GM18873 (cell line): ENCODE measurements around the gene MARCKSL1.
"Not testable (repeated sequence)": the region's sequence is repeated elsewhere in the genome, so short reads cannot be mapped to it uniquely, and the experiment has no call there.

Experiments
- ATAC-seq: cut with Tn5 transposase; IDR thresholded peaks from one replicate; pipeline ENCODE4 v1.9.1; 2021; ENCODE audit warnings: mild to moderate bottlenecking, moderate library complexity, moderate number of reproducible peaks; ENCODE audit not compliant: unreplicated experiment, low FRiP score

Gene MARCKSL1

DNA sequence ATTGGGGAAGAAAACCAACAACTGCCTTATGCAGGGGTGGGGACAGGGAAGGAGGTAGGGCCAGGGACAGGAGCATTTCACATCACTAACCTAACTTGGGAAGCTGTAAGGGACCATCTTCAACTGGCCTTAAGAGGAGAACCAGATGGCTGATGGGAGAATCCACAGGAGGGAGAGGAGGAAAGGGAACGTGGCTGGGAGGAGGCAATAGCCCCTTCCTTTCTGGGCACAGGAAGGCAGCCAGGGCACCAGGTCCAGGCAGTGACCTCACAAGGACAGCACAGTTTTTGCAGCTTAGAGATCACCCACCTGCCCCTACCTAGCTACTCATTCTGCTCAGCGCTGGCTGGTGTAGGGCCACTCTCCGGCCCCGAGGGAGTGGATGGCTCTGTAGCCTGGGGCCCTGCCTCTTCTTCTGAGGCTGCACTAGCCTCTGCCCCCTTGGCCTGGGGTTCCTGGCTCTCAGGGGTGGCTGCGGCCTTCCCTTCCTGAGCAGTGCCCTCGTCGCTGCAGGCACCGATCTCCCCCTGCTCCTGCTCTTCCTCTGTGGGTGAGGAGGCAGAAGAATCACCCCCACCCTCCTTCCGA, 1.7 kb downstream of the MARCKSL1 start:
- no peak for ATAC-seq

DNA sequence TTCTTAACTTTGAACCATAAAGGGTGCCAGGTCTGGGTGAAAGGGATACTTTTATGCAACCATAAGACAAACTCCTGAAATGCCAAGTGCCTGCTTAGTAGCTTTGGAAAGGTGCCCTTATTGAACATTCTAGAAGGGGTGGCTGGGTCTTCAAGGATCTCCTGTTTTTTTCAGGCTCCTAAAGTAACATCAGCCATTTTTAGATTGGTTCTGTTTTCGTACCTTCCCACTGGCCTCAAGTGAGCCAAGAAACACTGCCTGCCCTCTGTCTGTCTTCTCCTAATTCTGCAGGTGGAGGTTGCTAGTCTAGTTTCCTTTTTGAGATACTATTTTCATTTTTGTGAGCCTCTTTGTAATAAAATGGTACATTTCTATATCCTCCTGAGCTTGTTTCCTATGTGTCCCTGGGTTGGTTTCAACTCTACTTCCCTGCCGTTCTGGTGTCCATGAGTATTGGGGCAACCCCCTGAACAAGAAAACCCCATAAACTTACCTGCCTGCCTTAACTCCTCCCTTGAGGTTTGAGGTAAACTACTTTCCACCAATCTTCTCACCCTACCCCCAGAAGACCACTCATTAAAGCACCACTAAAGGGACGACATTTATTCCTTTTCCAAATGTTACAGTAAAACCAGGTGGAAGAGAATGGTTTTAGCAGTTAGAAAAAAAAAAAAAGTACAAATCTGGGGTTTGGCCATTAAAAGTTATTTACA, 2.6 kb downstream of the MARCKSL1 start:
- no peak for ATAC-seq

DNA sequence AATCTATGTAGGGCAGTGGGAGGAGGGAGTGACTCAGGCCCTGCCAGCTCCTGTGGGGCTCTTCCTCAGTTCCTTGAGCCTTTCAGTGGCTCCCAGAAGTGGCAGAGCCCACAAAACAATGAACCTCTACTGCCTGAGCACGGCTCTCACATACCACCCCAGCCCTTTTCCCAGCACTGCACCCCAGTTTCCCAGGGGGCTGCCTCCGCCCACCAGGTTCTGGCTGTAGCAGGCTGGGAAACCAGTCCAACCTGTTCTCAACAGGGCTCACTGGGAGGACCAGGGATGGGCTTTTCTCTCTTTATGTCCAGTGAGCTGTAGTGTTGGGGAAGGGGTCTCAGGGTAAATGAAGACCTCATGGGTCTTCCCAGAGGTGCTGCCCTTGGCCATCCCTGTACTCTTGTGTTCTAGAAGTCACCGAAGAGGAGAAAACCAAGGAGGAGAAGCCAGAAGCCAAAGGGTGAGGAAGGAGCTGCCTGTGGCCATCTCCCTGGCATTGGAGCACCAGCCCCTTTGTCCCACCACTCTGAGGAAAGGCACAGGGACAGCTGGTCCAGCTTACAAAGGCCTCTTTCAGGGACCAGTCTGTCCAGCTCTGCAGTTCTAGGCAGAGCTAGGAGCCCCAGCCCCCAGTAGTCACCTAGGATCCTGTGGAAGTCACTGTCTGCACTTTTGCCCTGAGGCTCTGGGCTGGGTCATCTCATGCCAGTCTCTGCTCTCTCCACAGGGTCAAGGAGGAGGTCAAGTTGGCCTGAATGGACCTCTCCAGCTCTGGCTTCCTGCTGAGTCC, 3.5 kb downstream of the MARCKSL1 start:
- no peak for ATAC-seq

DNA sequence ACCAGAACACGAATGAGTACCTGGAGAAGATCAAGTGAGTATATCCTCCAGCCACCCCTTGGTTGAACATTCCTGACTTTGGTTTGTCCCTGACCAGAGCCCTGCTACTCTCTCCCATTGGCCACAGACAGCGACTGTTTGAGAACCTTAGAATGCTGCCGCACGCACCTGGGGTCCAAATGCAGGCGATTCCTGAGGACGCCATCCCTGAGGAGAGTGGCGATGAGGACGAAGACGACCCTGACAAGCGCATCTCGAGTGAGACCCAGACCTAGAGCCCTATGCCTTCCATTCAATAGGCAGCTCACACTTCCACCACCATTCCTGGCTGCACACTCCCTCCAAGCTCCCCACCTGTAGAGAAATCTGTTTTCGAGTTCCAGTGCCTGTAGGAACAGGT, 4.5 kb downstream of the MARCKSL1 start:
- ATAC-seq, result no peak

DNA sequence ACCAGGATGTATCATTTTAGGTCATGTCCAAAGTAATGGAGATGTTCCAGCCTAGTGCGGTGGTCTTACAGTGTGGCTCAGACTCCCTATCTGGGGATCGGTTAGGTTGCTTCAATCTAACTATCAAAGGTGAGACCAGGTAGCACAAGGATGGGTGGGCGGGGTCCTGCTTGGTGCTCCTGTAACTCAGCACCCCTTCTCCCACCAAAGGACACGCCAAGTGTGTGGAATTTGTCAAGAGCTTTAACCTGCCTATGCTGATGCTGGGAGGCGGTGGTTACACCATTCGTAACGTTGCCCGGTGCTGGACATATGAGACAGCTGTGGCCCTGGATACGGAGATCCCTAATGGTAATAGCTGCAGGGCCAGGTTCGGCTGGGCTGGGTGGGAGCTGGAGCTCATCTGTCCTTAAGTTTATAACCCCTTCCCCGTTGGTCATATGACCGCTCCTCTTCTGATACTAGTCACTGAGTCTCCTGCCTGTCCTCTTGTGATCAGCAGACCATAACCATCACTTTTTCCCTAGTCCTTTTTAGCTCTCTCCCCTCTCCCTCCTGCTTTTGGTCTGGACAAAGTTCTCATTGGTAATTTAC, 5.4 kb downstream of the MARCKSL1 start:
- ATAC-seq, result no peak

DNA sequence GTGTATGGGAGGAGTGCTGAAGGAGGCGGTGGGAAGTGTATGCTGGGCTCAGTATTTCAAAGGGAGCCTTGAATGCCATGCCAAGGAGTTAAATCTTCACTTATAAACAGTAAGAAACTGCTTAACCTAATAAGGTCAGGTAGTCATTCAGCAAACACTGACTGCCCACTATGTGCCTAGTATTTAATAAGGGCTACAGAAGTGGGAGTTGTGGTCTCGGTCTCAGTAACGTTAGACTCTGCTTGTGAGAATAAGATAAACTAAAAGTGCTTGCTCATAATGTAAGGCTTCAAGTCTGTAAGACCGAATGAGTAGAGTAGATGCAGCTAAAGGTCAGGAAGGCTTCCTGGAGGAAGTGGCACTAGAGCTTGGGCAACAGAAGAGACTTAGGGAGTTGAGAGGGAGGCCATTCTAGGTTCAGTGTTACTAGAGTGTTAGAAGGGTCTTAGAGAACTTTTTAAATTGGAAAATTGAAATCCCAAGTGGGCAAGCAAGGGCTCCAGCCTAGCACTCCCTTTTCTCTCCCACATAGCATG, 6.0 kb downstream of the MARCKSL1 start:
- ATAC-seq, result no peak

DNA sequence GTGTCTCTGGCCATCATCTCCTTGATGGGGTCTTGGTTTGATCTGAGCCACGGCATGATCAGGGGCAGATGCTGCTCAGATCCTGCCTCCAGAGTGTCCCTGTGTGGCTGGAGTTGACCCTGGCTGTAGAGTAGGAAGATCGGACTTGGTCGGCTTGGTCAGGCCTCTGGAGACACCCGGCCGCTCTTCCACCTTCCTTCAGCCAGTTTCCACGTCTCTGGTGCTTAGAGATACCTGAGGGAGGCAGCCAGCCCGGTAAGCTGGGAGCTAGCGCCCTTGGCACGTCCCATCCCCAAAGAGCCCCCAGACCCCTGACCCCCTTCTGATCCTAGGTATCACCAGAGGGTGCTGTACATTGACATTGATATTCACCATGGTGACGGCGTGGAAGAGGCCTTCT, 8.8 kb downstream of the MARCKSL1 start:
- no peak for ATAC-seq

DNA sequence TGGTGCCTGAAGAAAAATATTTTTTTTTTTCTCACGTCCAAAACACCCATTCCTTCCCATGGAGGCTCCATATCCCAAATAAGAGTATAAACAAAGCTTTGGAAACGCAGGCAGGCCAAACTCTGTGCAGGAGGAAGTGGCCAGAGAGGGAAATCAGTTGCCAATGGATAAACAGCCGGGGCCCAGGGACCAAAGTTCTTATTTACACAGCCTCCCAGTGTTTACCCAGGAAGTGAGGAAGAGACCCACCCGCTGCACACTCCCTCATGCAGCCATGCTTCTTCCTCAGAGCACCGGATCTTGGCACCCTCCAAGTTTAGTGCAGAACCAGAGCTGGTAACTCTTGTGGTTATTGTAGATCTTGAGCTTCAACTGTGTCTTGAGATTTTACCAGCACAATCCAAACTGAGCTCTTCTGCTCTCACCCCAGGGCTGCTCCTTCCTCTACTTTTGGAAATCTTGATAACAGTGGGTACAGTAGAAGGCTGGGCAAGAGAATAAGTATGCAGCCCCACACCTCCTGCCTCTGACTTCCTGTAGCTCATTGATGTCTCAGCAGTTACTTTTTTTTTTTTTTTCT, 14.2 kb downstream of the MARCKSL1 start:
- ATAC-seq, result no peak

DNA sequence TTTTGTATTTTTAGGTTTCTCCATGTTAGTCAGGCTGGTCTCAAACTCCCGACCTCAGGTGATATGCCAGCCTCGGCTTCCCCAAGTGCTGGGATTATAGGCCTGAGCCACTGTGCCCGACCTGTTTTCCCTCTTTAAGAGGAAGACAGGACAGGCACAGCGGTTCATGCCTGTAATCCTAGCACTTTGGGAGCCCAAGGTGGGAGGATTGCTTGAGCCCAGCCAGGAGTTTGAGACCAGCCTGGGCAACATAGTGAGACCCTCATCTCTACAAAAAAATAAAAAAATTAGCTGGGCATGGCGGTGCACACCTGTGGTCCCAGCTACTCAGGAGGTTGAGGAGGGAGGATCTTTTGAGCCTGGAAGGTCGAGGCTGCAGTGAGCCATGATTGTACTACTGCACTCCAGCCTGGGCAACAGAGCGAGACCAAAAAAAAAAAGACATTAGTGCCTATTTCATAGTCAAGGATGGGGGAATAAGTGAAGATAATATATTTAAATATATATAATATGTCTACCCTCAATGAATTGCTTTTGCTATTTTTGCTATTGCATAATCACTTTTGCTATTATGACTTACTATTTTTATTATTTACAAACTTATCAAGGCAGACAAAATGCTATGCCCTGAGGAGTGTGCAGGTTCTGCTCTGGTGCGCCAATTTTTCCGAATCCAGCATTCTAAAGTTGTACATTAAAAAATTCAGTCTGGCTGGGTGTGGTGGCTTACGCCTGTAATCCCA, 17.7 kb downstream of the MARCKSL1 start:
- no peak for ATAC-seq

DNA sequence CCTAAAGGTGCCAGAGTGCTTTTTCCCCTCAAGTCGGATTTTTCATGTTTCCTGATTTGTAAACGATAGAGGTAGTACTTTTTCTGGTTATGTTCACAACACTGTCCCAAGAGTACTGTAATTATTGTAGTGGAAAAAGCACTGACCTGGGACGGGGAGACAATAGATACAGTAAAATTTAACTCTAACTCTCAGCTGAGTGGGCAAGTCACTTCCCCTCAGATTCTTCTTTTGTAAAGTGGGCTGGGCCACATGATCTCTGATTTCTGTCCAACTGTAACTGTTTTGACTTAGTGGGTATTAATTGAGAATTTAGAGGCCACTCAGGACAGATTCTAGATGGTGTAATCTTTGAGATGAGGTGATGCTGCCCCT, 19.1 kb downstream of the MARCKSL1 start:
- no peak for ATAC-seq

DNA sequence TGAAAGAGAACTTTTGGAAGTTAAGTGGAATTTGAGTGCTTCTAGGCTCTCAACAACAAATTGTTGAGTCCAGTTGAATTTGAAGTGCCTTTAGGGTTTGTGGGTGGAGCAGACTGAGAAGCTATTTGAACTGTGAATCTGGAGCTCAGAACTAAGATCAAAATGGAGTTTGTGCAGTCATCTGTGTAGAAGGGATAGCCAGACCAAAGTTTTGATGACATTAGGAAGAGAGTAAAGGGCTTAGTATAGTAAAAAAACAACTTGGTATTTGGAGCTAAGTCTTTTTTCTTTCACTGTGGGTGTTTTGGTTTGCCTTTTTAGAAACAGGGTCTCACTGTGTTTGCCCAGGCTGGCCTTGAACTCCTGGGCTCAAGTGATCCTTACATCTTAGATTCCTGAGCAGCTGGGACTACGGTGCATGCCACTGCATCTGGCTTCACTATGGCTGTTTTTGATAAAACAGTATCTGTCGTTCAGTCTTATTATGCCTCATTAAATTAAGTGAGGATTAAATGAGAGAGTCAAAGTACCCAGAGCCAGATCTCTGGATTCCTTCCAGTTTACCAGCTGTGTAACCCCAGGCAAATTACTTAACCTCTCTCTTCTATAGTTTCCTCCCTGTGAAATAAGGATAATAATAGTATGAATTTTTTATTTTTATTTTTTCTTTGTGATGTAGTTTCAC, 24.2 kb downstream of the MARCKSL1 start:
- no peak for ATAC-seq

DNA sequence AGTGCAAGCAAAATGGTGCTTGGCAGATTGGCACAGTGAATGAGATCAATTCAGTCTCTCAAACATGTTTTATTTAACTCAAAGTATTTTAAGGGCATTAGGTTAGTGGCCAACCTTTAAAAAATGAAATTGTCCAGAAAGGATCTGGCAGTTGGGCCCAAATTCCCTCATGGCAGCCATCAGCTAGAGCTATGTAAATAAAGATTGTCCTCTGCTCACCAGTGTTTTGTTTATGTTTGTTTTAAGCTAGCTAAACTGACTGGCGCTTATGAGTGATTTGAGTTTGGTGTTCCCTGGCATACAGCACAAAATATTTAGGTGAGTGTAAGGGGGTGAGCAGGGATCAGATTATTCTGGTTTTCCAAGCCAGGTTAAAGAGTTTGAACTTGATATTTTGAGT, 26.1 kb downstream of the MARCKSL1 start:
- ATAC-seq, result no peak

DNA sequence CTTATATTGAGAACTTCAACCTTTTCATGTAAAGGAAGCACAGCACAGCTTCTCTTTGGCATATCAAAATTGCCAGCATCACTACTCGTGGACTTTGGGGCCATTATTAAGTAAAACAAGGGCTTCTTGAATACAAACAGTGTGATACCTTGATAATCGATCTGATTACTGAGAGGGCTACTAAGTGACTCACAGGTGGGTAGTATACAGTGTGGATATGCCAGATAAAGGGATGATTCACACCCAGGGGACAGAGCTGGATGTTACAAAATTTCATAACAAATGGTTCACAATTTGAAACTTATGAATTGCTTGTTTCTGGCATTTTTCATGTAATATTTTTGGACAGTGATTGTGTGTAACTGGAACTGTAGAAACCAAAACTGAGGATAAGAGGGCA, 28.7 kb downstream of the MARCKSL1 start:
- no peak for ATAC-seq

DNA sequence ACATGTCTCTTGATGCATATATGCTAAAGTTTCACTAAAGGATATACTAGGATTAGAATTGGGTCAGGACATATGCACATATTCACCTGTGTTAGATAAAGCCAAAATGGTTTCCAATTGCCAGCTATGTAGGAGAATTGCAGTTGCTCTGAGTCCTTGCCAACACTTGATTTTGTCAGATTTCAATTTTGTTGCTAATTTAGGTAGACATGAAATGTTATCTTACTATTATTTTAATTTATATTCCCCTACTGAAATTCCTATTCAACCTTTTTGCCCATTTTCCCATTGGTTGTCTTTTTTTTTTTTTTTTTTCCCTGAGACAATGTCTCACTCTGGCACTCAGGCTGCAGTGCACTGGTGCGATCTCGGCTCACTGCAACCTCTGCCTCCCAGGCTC, 30.7 kb downstream of the MARCKSL1 start:
- ATAC-seq, result no peak

DNA sequence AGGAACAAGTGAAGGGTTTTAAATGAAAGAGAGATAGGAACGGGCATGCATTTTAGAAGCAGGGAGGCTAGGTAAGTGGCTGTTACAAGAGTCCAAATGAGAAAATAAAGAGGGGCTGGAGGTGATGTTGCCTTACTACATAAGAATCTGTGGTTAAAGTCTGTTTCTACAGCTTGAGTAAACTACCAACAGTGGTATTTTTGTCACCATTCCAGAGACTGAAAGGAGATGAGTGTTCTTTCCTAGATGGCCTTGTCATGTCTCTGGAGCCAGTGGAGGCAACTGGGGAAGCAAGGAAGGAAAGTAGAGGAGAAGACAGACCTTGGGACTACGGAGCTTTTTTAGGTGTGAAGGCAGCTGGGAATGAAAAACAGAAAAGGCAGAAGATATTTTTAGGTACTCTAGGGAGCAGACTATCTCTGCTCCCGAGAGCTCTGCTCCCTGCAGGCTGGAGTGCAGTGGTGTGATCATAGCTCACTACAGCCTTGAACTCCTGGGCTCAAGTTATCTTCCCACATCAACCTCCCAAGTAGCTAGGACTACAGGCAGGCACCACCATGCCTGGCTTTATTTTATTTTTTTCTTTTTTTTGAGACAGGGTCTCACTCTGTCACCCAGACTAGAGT, 31.9 kb downstream of the MARCKSL1 start:
- ATAC-seq, result no peak

DNA sequence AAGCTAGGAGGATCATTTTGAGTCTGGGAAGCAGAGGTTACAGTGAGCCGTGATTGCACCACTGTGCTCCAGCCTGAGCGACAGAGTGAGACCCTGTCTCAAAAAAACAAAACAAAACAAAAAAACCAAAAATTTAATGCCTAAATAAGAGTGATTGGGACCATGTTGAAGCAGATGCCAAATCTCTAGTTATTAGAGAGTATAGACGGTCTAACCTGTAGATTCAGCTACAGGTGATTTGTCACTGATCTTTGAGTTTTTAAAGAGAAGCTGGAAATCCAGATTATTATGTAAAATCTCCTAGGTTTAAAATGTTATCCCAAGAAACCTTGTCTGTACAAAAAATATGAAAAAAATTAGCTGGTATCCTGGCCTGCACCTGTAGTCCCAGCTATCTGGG, 32.7 kb downstream of the MARCKSL1 start:
- ATAC-seq, result no peak

DNA sequence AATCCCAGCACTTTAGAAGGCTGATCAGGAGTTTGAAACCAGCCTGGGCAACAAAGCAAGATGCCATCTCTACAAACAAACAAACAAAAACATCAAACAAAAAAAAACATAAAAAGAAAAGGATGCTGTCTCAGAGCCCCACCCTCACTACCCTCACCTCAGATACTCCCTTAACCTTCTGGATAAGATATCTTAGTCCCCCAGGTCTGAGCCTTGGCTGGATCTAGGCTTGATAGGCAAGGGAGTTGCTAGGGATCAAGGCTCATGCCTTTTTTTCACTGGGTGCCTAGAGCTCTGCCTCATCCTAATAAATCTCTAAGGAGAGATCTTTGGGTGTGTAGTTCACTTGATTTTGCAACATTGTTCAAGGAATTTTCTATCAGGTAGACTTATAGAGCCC, 36.7 kb downstream of the MARCKSL1 start:
- no peak for ATAC-seq

DNA sequence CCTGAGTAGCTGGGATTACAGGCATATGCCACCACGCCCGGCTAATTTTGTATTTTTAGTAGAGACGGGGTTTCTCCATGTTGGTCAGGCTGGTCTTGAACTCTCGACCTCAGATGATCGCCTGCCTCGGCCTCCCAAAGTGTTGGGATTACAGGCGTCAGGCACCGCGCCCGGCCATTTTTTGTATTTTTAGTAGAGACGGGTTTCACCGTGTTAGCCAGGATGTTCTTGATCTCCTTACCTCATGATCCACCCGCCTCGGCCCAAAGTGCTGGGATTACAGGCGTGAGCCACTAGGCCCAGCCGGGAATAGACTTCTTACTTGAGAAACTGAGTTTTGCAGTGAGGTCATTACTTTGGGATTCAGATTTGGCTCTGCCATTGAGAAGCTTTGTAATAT, 37.8 kb downstream of the MARCKSL1 start:
- not testable (repeated sequence) for ATAC-seq
